ENCODE results near the gene SERPINI2.

SERPINI2 gene

GRCh38 chr3:167483708-167484475 is 10.1 kb upstream of the SERPINI2 start:
- H3K27ac ChIP-seq (ENCODE audit: low read depth, low read length) = no peak overlapping the region
- H3K9ac ChIP-seq (ENCODE audit: low read length) = no peak overlapping the region
- H3K9me3 ChIP-seq (ENCODE audit: low read length) = no peaks in the 10 kb centered on the region
- no peak overlapping the region for H3K4me3 ChIP-seq (ENCODE audit: low read depth in 1 of 2, low read length in 2 of 2)
- no peaks in the 10 kb centered on the region for H3K36me3 ChIP-seq (ENCODE audit: insufficient read depth, low read length)
- no peaks in the 10 kb centered on the region for H3K27me3 ChIP-seq (ENCODE audit: control insufficient read depth in 1 of 2, insufficient read depth in 2 of 2, low read length in 2 of 2)
- H3K4me1 ChIP-seq (ENCODE audit: insufficient read depth, low read length) = no peaks in the 10 kb centered on the region

GRCh38 chr3:167481164-167481563 is 7.3 kb upstream of the SERPINI2 start:
- H3K27ac ChIP-seq (ENCODE audit: low read depth, low read length) = no peak overlapping the region
- no peaks in the 10 kb centered on the region for H3K27me3 ChIP-seq (ENCODE audit: control insufficient read depth in 1 of 2, insufficient read depth in 2 of 2, low read length in 2 of 2)
- no peaks in the 10 kb centered on the region for H3K9me3 ChIP-seq (ENCODE audit: low read length)
- H3K9ac ChIP-seq (ENCODE audit: low read length) = no peak overlapping the region
- H3K4me1 ChIP-seq (ENCODE audit: insufficient read depth, low read length) = no peaks in the 10 kb centered on the region
- no peak overlapping the region for H3K4me3 ChIP-seq (ENCODE audit: low read depth in 1 of 2, low read length in 2 of 2)
- H3K36me3 ChIP-seq (ENCODE audit: insufficient read depth, low read length) = no peaks in the 10 kb centered on the region

GRCh38 chr3:167480748-167481147 is 6.9 kb upstream of the SERPINI2 start:
- H3K9ac ChIP-seq (ENCODE audit: low read length) = no peak overlapping the region
- no peak overlapping the region for H3K4me3 ChIP-seq (ENCODE audit: low read depth in 1 of 2, low read length in 2 of 2)
- no peaks in the 10 kb centered on the region for H3K27me3 ChIP-seq (ENCODE audit: control insufficient read depth in 1 of 2, insufficient read depth in 2 of 2, low read length in 2 of 2)
- no peak overlapping the region for H3K27ac ChIP-seq (ENCODE audit: low read depth, low read length)
- H3K4me1 ChIP-seq (ENCODE audit: insufficient read depth, low read length) = no peaks in the 10 kb centered on the region
- H3K36me3 ChIP-seq (ENCODE audit: insufficient read depth, low read length) = no peaks in the 10 kb centered on the region
- H3K9me3 ChIP-seq (ENCODE audit: low read length) = no peaks in the 10 kb centered on the region

GRCh38 chr3:167469381-167469780 is 4.5 kb downstream of the SERPINI2 start:
- Histone ChIP-seq H3K27ac (ENCODE audit: low read depth, low read length) (no peak overlapping the region), H3K9me3 (ENCODE audit: low read length) (no peaks in the 10 kb centered on the region), H3K9ac (ENCODE audit: low read length) (no peak overlapping the region), H3K4me3 (ENCODE audit: low read depth in 1 of 2, low read length in 2 of 2) (no peak overlapping the region), H3K27me3 (ENCODE audit: control insufficient read depth in 1 of 2, insufficient read depth in 2 of 2, low read length in 2 of 2) (no peaks in the 10 kb centered on the region), H3K36me3 (ENCODE audit: insufficient read depth, low read length) (no peaks in the 10 kb centered on the region), H3K4me1 (ENCODE audit: insufficient read depth, low read length) (no peaks in the 10 kb centered on the region)

- Histone ChIP-seq H3K27me3 (ENCODE audit: control insufficient read depth in 1 of 2, insufficient read depth in 2 of 2, low read length in 2 of 2) (no peaks in the 10 kb centered on the region), H3K9ac (ENCODE audit: low read length) (no peak overlapping the region), H3K27ac (ENCODE audit: low read depth, low read length) (no peak overlapping the region), H3K9me3 (ENCODE audit: low read length) (no peaks in the 10 kb centered on the region), H3K36me3 (ENCODE audit: insufficient read depth, low read length) (no peaks in the 10 kb centered on the region), H3K4me3 (ENCODE audit: low read depth in 1 of 2, low read length in 2 of 2) (no peak overlapping the region), H3K4me1 (ENCODE audit: insufficient read depth, low read length) (no peaks in the 10 kb centered on the region)
These were observed 5.8 kb downstream of the SERPINI2 start for GRCh38 chr3:167467848-167468611.

- H3K27ac ChIP-seq (ENCODE audit: low read depth, low read length) = no peak overlapping the region
- H3K4me1 ChIP-seq (ENCODE audit: insufficient read depth, low read length) = no peaks in the 10 kb centered on the region
- no peak overlapping the region for H3K9ac ChIP-seq (ENCODE audit: low read length)
- H3K27me3 ChIP-seq (ENCODE audit: control insufficient read depth in 1 of 2, insufficient read depth in 2 of 2, low read length in 2 of 2) = no peaks in the 10 kb centered on the region
- no peak overlapping the region for H3K4me3 ChIP-seq (ENCODE audit: low read depth in 1 of 2, low read length in 2 of 2)
- no peaks in the 10 kb centered on the region for H3K9me3 ChIP-seq (ENCODE audit: low read length)
- no peaks in the 10 kb centered on the region for H3K36me3 ChIP-seq (ENCODE audit: insufficient read depth, low read length)
These were observed 6.9 kb downstream of the SERPINI2 start for GRCh38 chr3:167466966-167467365.

- no peak overlapping the region for H3K27ac ChIP-seq (ENCODE audit: low read depth, low read length)
- H3K36me3 ChIP-seq (ENCODE audit: insufficient read depth, low read length) = no peaks in the 10 kb centered on the region
- no peak overlapping the region for H3K9ac ChIP-seq (ENCODE audit: low read length)
- H3K4me3 ChIP-seq (ENCODE audit: low read depth in 1 of 2, low read length in 2 of 2) = no peak overlapping the region
- H3K4me1 ChIP-seq (ENCODE audit: insufficient read depth, low read length) = no peaks in the 10 kb centered on the region
- no peaks in the 10 kb centered on the region for H3K27me3 ChIP-seq (ENCODE audit: control insufficient read depth in 1 of 2, insufficient read depth in 2 of 2, low read length in 2 of 2)
- no peaks in the 10 kb centered on the region for H3K9me3 ChIP-seq (ENCODE audit: low read length)
These were observed 17.6 kb downstream of the SERPINI2 start for GRCh38 chr3:167456157-167456799.

- H3K4me3 ChIP-seq (ENCODE audit: low read depth in 1 of 2, low read length in 2 of 2) = no peak overlapping the region
- H3K27ac ChIP-seq (ENCODE audit: low read depth, low read length) = no peak overlapping the region
- no peaks in the 10 kb centered on the region for H3K9me3 ChIP-seq (ENCODE audit: low read length)
- H3K9ac ChIP-seq (ENCODE audit: low read length) = no peak overlapping the region
- H3K36me3 ChIP-seq (ENCODE audit: insufficient read depth, low read length) = no peaks in the 10 kb centered on the region
- no peaks in the 10 kb centered on the region for H3K27me3 ChIP-seq (ENCODE audit: control insufficient read depth in 1 of 2, insufficient read depth in 2 of 2, low read length in 2 of 2)
- no peaks in the 10 kb centered on the region for H3K4me1 ChIP-seq (ENCODE audit: insufficient read depth, low read length)
These were observed 20.0 kb downstream of the SERPINI2 start for GRCh38 chr3:167453815-167454214.

GRCh38 chr3:167451282-167451681 is 22.6 kb downstream of the SERPINI2 start:
- Histone ChIP-seq H3K27me3 (ENCODE audit: control insufficient read depth in 1 of 2, insufficient read depth in 2 of 2, low read length in 2 of 2) (no peaks in the 10 kb centered on the region), H3K4me1 (ENCODE audit: insufficient read depth, low read length) (no peaks in the 10 kb centered on the region), H3K36me3 (ENCODE audit: insufficient read depth, low read length) (no peaks in the 10 kb centered on the region), H3K9ac (ENCODE audit: low read length) (no peak overlapping the region), H3K9me3 (ENCODE audit: low read length) (no peaks in the 10 kb centered on the region), H3K4me3 (ENCODE audit: low read depth in 1 of 2, low read length in 2 of 2) (no peak overlapping the region), H3K27ac (ENCODE audit: low read depth, low read length) (no peak overlapping the region)

- Histone ChIP-seq H3K36me3 (ENCODE audit: insufficient read depth, low read length) (no peaks in the 10 kb centered on the region), H3K4me1 (ENCODE audit: insufficient read depth, low read length) (no peaks in the 10 kb centered on the region), H3K27me3 (ENCODE audit: control insufficient read depth in 1 of 2, insufficient read depth in 2 of 2, low read length in 2 of 2) (no peaks in the 10 kb centered on the region), H3K4me3 (ENCODE audit: low read depth in 1 of 2, low read length in 2 of 2) (no peak overlapping the region), H3K27ac (ENCODE audit: low read depth, low read length) (no peak overlapping the region), H3K9me3 (ENCODE audit: low read length) (no peaks in the 10 kb centered on the region), H3K9ac (ENCODE audit: low read length) (no peak overlapping the region)
These were observed 23.2 kb downstream of the SERPINI2 start for GRCh38 chr3:167450675-167451074.

- H3K9ac ChIP-seq (ENCODE audit: low read length) = no peak overlapping the region
- no peak overlapping the region for H3K27ac ChIP-seq (ENCODE audit: low read depth, low read length)
- no peaks in the 10 kb centered on the region for H3K9me3 ChIP-seq (ENCODE audit: low read length)
- H3K4me3 ChIP-seq (ENCODE audit: low read depth in 1 of 2, low read length in 2 of 2) = no peak overlapping the region
- H3K36me3 ChIP-seq (ENCODE audit: insufficient read depth, low read length) = no peaks in the 10 kb centered on the region
- no peaks in the 10 kb centered on the region for H3K4me1 ChIP-seq (ENCODE audit: insufficient read depth, low read length)
- no peaks in the 10 kb centered on the region for H3K27me3 ChIP-seq (ENCODE audit: control insufficient read depth in 1 of 2, insufficient read depth in 2 of 2, low read length in 2 of 2)
These were observed 23.6 kb downstream of the SERPINI2 start for GRCh38 chr3:167450195-167450594.

Data from muscle layer of colon (tissue), 2 donors.